SW 1271 (cell line): ENCODE data around the gene ZNF200.
"Not testable (repeated sequence)": the region's sequence is repeated elsewhere in the genome, so short reads cannot be mapped to it uniquely, and the experiment has no call there.

Experiments used
- DNase-seq, 2 experiments: peaks; one replicate each; lab custom pipeline; 2025; lab: John Stamatoyannopoulos, UW

Gene ZNF200

DNA sequence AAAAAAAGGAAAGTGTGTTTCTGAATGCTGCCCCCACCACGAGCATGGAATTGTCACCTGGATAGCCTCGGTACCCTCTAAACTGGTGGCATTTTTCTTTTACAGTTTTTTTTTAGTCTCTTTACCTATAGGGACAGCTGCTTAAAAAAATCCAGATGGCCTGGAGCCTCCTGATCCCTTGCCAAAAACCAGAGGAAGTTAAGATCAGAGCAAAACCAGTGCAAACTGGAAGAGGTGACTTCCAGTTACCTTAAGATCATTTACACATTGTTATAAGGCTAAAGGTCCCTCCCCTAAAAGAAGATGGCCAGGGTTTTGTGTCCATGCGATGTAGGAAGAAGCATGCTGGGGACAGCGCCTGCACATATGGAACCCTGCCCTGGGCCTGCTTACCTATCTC is 18.0 kb upstream of the ZNF200 start:
- no peak for DNase-seq

- no peak for DNase-seq
Measured at GRCh38 chr16:3249451-3249850, 14.5 kb upstream of the ZNF200 start.

GRCh38 chr16:3249020-3249419 is 14.1 kb upstream of the ZNF200 start:
- DNase-seq, result no peak

- DNase-seq, result no peak
Measured at GRCh38 chr16:3248596-3248995, 13.6 kb upstream of the ZNF200 start.

- no peak for DNase-seq
Measured at GRCh38 chr16:3246876-3247275, 11.9 kb upstream of the ZNF200 start.

DNA sequence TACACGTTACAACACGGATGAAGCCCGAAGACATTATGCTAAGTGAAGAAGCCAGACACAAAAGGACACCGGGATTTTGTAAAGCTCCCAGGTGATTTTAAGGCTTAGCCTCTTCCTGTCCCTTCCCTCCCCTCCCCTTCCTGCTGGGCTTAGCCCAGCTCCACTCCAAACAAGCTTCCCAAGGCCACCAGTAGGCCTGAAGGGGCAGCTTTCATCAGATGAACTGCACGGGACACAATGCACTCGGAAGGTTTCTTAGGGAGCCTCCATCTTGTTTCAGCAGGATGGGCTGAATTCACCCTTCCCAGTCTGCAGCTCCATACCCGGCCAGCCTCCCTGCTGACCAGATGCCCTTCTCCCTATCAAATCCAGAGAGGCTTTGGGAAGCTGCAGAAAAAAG is 11.0 kb upstream of the ZNF200 start:
- DNase-seq, result no peak

DNA sequence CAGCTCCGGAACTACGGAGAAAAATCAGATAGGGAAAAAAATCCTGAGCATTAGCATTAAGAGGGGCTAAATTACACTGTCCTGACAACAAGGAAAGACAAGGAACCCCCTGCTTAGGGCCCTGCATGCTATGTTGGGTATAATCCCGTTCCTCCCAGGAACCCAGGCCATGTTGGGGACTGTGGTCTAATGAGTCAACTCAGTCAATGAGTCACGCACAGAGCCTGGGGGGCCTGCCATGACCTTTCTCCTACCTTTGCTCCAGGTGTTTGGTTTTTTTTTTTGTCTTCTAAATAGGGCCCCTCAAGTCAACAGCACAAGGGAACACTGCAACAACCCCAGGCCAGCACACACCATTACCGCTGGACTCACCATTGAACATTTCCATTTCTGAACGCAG is 8.9 kb upstream of the ZNF200 start:
- no peak for DNase-seq

GRCh38 chr16:3242709-3243108 is 7.8 kb upstream of the ZNF200 start:
- no peak for DNase-seq

GRCh38 chr16:3241761-3242160 is 6.8 kb upstream of the ZNF200 start:
- no peak for DNase-seq

GRCh38 chr16:3235856-3236669 is 1.1 kb upstream of the ZNF200 start:
- no peak for DNase-seq

- DNase-seq, result no peak
Measured at GRCh38 chr16:3234543-3234856, 458 bp downstream of the ZNF200 start.

- DNase-seq, result no peak
Measured at GRCh38 chr16:3223913-3224515, 10.9 kb downstream of the ZNF200 start.

DNA sequence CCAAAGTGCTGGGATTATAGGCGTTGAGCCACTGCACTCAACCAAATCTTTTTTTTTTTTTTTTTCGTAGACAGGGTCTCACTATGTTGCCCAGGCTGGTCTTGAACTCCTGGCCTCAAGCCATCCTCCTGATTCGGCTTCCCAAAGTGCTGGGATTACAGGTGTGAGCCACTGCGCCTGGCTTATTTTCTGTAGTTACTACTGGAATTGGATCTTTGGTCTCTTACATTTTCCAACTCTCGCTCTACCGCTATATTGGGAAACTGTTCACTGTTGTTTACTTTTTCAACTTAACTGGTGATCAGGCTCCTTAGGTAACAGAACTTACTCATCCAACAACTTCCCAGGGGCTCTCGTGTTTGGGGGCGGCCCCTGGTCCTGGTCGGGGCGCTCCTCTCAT is 14.1 kb downstream of the ZNF200 start:
- DNase-seq, result no peak

DNA sequence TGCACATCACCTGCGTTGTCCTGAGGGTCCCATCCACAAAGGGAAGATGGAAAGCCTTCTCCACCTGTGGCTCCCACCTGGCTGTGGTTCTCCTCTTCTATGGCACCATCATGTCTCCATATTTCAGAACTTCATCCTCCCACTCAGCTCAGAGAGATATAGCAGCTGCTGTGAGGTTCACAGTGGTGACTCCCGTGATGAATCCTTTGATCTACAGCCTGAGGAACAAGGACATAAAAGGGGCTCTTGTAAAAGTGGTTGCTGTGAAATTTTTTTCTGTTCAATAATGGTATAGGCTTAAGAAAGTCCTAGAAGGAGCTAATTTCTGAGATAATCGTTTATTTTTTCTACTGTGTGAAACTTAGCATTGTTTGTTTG is 18.7 kb downstream of the ZNF200 start:
- no peak for DNase-seq

DNA sequence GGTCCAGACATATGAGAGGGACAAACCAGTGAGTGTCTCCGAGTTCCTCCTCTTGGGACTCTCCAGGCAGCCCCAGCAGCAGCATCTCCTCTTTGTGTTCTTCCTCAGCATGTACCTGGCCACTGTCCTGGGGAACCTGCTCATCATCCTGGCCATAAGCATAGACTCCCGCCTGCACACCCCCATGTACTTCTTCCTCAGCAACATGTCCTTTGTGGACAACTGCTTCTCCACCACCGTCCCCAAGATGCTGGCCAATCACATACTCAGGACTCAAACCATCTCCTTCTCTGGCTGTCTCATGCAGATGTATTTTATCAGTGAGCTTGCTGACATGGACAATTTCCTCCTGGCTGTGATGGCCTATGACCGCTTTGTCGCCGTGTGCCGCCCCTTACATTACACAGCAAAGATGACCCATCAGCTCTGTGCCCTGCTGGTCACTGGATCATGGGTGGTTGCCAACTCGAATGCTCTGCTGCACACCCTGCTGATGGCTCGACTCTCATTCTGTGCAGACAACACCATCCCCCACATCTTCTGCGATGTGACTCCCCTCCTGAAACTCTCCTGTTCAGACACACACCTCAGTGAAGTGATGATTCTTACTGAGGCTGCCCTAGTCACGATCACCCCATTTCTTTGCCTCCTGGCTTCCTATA is 19.2 kb downstream of the ZNF200 start:
- no peak for DNase-seq

DNA sequence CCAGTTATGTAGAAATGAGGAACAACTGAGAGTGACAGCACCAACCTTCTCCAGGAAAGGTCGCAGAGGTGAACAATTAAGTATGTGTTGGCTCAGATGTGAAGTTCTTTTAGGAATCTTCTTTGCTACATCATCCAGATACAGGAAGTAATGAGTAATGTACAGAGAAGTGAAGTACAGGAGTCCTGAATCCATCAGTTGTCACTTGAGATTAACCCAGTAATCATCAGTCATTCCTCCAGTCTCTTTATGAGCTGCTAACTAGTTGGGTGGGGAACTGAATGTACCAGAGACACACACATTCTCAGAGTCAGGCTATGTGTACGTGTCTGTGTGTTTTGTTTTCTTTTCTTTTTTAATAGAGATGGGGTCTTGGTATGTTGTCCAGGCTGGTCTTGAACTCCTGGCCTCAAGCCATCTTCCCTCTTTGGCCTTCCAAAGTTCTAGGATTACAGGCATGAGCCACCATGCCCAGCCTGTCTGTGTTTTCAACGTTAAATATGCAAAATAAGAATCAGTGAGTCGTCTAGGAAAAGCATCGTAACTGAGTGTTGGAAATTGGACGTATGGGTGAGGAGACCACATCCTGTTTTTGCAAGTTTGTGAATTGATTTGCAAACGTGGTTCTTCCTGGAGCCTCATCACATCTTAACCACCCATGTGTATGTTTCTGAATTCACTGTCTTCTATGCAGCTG is 19.9 kb downstream of the ZNF200 start:
- no peak for DNase-seq

- no peak for DNase-seq
Measured at GRCh38 chr16:3212567-3212966, 22.4 kb downstream of the ZNF200 start.

DNA sequence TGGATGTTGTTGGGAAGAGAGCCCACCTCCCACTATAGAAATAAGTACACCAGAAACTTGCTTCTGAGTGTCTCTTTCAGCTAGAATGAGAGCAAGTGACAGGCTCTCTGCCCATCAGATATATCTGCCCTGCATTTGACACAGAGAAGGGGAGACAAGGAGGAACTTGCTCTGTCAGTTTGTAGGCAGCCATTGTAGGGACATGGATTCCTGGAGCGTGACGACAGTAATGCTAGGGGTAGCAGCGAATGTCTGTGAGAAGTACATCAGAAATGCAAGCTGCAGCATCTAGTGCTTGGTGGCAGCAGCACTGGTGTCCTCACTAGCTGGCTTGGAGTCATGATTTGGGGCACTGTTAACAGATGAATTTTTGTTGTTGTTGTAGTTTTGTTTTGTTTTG is 23.0 kb downstream of the ZNF200 start:
- no peak for DNase-seq

DNA sequence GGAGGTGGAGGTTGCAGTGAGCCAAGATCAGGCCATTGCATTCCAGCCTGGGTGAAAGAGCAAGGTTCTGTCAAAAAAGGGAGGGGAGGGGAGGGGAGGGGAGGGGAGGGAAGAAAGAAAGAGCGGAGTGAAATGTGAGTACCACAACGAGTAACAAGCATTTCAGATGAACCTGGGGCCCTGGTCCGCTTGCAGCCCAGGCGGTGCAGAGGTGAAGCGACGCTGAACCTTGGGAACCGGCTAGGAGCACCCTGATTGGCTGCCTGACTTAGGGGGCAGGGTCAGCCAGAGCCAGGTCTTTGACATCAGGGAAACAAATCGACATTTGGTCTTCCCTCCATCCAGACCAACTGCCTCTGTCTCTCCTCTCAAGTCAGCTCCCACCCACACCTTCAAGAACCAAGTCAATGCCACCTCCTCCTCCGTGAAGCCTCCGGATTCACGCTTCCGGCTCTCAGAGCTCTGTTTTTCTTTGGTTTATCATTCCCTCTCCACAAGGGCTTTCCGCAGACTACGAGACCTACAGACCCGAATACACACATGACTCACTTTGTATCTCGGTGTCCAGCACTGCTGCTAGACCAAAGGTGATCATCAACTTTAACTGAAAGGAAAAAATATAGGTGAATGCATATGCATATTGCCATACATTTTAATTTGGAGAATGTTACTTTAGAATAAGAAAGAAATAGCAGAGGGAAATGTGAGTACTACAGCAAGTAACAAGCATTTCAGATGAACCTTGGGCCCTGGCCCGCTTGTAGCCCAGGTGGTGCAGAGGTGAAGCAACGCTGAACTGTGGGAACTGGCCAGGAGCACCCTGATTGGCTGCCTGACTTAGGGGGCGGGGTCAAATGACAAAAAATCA is 27.6 kb downstream of the ZNF200 start:
- no peak for DNase-seq

- DNase-seq, result not testable (repeated sequence)
Measured at GRCh38 chr16:3205939-3206338, 29.0 kb downstream of the ZNF200 start.

DNA sequence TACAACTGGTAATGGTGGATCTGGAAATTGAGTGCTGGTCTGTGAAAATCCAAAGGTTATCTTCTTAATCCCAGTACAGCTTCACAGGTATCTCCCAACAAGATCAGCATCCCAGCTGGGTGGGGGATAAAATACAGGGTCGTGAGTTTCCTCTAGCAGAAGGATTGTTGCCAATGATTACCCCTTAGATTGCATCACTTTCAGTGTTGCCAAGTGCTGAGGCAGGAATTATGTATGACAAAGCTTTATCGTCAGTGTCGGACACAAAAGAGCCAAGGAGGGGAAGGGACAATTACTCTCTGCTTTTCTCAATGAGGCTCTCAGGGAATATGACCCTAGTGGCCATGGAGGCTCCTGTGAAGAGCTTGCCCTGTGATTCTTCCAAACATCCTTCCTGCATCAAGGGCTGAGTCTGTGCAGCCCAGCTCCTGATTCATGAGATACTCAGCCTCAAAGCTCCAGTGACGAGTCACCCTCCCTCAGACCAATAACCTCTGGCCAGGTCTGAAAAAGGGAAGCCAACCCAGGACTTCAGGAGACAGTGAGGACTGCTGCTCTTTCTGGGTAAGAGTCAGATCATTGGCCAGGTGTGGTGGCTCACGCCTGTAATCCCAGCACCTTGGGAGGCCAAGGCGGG is 31.9 kb downstream of the ZNF200 start:
- DNase-seq, result no peak
